H9 (cell line): ENCODE measurements around the gene ZNF407. TPM values are rescaled to one million over a fixed set of nuclear protein-coding genes. Genes with fewer than 3 reads are reported as not detected.

ENCODE experiments used
- DNase-seq: peaks from one replicate; pipeline ENCODE4 v3.0.0-alpha.2; 2017
- H2AFZ ChIP-seq: one replicate; pipeline ENCODE4 v1.6.1; 2013; ENCODE audit warnings: mild to moderate bottlenecking, low read length, control low read depth, moderate library complexity
- H2AK5ac ChIP-seq: 2 replicates; pipeline ENCODE4 v1.6.1; 2013; ENCODE audit warnings: low read length, control low read depth, mixed read lengths; ENCODE audit not compliant: insufficient read length
- H2BK120ac ChIP-seq: one replicate; pipeline ENCODE4 v1.6.1; 2013; ENCODE audit warnings: low read depth, mild to moderate bottlenecking, low read length, control low read depth, inconsistent platforms; ENCODE audit not compliant: poor library complexity, severe bottlenecking
- H2BK12ac ChIP-seq: 2 replicates; pipeline ENCODE4 v1.6.1; 2013; ENCODE audit warnings: low read length, control low read depth, mixed read lengths, low read depth; ENCODE audit not compliant: insufficient read length
- H2BK15ac ChIP-seq: 2 replicates; pipeline ENCODE4 v1.6.1; 2013; ENCODE audit warnings: low read depth, low read length, control low read depth
- H2BK20ac ChIP-seq: one replicate; pipeline ENCODE4 v1.6.1; 2013; ENCODE audit warnings: low read depth, mild to moderate bottlenecking, low read length, control low read depth, inconsistent platforms; ENCODE audit not compliant: poor library complexity, severe bottlenecking
- H2BK5ac ChIP-seq: 2 replicates; pipeline ENCODE4 v1.6.1; 2013; ENCODE audit warnings: low read length, control low read depth, mixed read lengths; ENCODE audit not compliant: insufficient read length
- H3K14ac ChIP-seq: 2 replicates; pipeline ENCODE4 v1.6.1; 2013; ENCODE audit warnings: low read length, control low read depth; ENCODE audit not compliant: insufficient read depth
- H3K18ac ChIP-seq: 2 replicates; pipeline ENCODE4 v1.6.1; 2013; ENCODE audit warnings: low read depth, mild to moderate bottlenecking, mixed read lengths, low read length, control low read depth; ENCODE audit not compliant: insufficient read length
- H3K23ac ChIP-seq: 2 replicates; pipeline ENCODE4 v1.6.1; 2013; ENCODE audit warnings: low read length, control low read depth, mixed read lengths, low read depth; ENCODE audit not compliant: insufficient read length
- H3K23me2 ChIP-seq: 2 replicates; pipeline ENCODE4 v1.6.1; 2013; ENCODE audit warnings: low read depth, mild to moderate bottlenecking, mixed read lengths, low read length, control low read depth; ENCODE audit not compliant: insufficient read length, poor library complexity, severe bottlenecking
- H3K27ac ChIP-seq: 2 replicates; pipeline ENCODE4 v1.5.1; 2013; ENCODE audit warnings: low read length, control low read depth, mixed read lengths, low read depth; ENCODE audit not compliant: insufficient read length
- H3K27me3 ChIP-seq: 2 replicates; pipeline ENCODE4 v1.6.1; 2013; ENCODE audit warnings: low read length, control low read depth, inconsistent platforms; ENCODE audit not compliant: insufficient read depth
- H3K4ac ChIP-seq: 2 replicates; pipeline ENCODE4 v1.6.1; 2013; ENCODE audit warnings: low read depth, mild to moderate bottlenecking, control low read depth, inconsistent platforms, low read length, moderate library complexity
- H3K4me1 ChIP-seq: 2 replicates; pipeline ENCODE4 v1.6.1; 2013; ENCODE audit warnings: low read length, control low read depth, inconsistent platforms; ENCODE audit not compliant: insufficient read depth
- H3K4me2 ChIP-seq: 2 replicates; pipeline ENCODE4 v1.6.1; 2013; ENCODE audit warnings: low read length, control low read depth, mixed read lengths; ENCODE audit not compliant: insufficient read length, insufficient read depth
- H3K56ac ChIP-seq: 2 replicates; pipeline ENCODE4 v1.6.1; 2013; ENCODE audit warnings: low read depth, mild to moderate bottlenecking, mixed read lengths, low read length, control low read depth; ENCODE audit not compliant: insufficient read length
- H3K79me1 ChIP-seq: 2 replicates; pipeline ENCODE4 v1.6.1; 2013; ENCODE audit warnings: low read depth, mild to moderate bottlenecking, moderate library complexity, low read length, control low read depth, inconsistent platforms; ENCODE audit not compliant: insufficient read depth, poor library complexity, severe bottlenecking
- H3K79me2 ChIP-seq: 2 replicates; pipeline ENCODE4 v1.6.1; 2013; ENCODE audit warnings: low read length, control low read depth, inconsistent platforms; ENCODE audit not compliant: insufficient read depth
- H3K9ac ChIP-seq: 2 replicates; pipeline ENCODE4 v1.6.1; 2013; ENCODE audit warnings: low read length, control low read depth, mixed read lengths; ENCODE audit not compliant: insufficient read length; ENCODE audit errors: extremely low read depth
- H3K9me3 ChIP-seq: one replicate; pipeline ENCODE4 v1.6.1; 2013; ENCODE audit warnings: low read depth, low read length, inconsistent platforms; ENCODE audit not compliant: control insufficient read depth
- H3T11ph ChIP-seq: one replicate; pipeline ENCODE4 v1.6.1; 2013; ENCODE audit warnings: mild to moderate bottlenecking, low read length, control low read depth, inconsistent platforms
- H4K20me1 ChIP-seq: one replicate; pipeline ENCODE4 v1.6.1; 2013; ENCODE audit not compliant: control insufficient read depth, insufficient read length, insufficient read depth
- H4K5ac ChIP-seq: 2 replicates; pipeline ENCODE4 v1.6.1; 2013; ENCODE audit warnings: low read depth, mild to moderate bottlenecking, mixed read lengths, low read length, control low read depth; ENCODE audit not compliant: insufficient read length
- H4K8ac ChIP-seq: replicated peaks from 2 replicates; pipeline ENCODE4 v1.6.1; 2013; ENCODE audit warnings: low read length, control low read depth, mixed read lengths, low read depth; ENCODE audit not compliant: insufficient read length
- H4K91ac ChIP-seq: 2 replicates; pipeline ENCODE4 v1.6.1; 2013; ENCODE audit warnings: low read depth, mild to moderate bottlenecking, moderate library complexity, mixed read lengths, low read length, control low read depth; ENCODE audit not compliant: insufficient read length
- H3K27ac Mint-ChIP-seq, 3 experiments: 2 replicates in 2 of 3; 3 replicates in 1 of 3; pipeline ENCODE4 v1.8.0; 2020 to 2021; ENCODE audit warnings: mixed read lengths in 3 of 3, mild to moderate bottlenecking in 1 of 3, moderate library complexity in 1 of 3
- H3K27me3 Mint-ChIP-seq: 2 replicates; pipeline ENCODE4 v1.8.0; 2021; ENCODE audit warnings: low read depth, mild to moderate bottlenecking, moderate library complexity, mixed read lengths
- H3K36me3 Mint-ChIP-seq, 3 experiments: 2 replicates in 2 of 3; 3 replicates in 1 of 3; pipeline ENCODE4 v1.8.0; 2020 to 2021; ENCODE audit warnings: low read depth in 3 of 3, mixed read lengths in 3 of 3; ENCODE audit not compliant: insufficient read depth in 1 of 3
- H3K4me1 Mint-ChIP-seq, 2 experiments: 2 replicates each; pipeline ENCODE4 v1.8.0; 2020; ENCODE audit warnings: mixed read lengths in 2 of 2
- H3K4me3 Mint-ChIP-seq, 2 experiments: 2 replicates in 1 of 2; 3 replicates in 1 of 2; pipeline ENCODE4 v1.8.0; 2020 to 2021; ENCODE audit warnings: mild to moderate bottlenecking in 2 of 2, mixed read lengths in 2 of 2, moderate library complexity in 1 of 2
- H3K9me3 Mint-ChIP-seq, 2 experiments: 2 replicates in 1 of 2; 3 replicates in 1 of 2; pipeline ENCODE4 v1.8.0; 2020; ENCODE audit warnings: mild to moderate bottlenecking in 2 of 2, mixed read lengths in 2 of 2, moderate library complexity in 1 of 2
- WGBS: extraction: QIAGEN DNeasy Blood & Tissue Kit; methylation state at CpG from one replicate; pipeline ENCODE4 v1.1.7; 2013; ENCODE audit warnings: missing lambda C conversion rate, low lambda C conversion rate, mixed read lengths; ENCODE audit not compliant: insufficient read length; ENCODE audit errors: extremely low coverage; 5-methylcytosine and 5-hydroxymethylcytosine counted together
- total RNA-seq: library from RNA; stranded (reverse); gene quantifications from 2 replicates; pipeline ENCODE4 v1.2.1, GENCODE V29; 2021
- TF ChIP-seq, protein P1 (sequence below): fragments of 200-600 bp; sonication (generic); conservative IDR thresholded peaks from 3 replicates; pipeline ENCODE4 v1.8.0; 2021; ENCODE audit warnings: antibody characterized with exemption, mild to moderate bottlenecking

Gene ZNF407
- total RNA-seq, 1 experiment from 2014 or later = 8.7 TPM

DNA sequence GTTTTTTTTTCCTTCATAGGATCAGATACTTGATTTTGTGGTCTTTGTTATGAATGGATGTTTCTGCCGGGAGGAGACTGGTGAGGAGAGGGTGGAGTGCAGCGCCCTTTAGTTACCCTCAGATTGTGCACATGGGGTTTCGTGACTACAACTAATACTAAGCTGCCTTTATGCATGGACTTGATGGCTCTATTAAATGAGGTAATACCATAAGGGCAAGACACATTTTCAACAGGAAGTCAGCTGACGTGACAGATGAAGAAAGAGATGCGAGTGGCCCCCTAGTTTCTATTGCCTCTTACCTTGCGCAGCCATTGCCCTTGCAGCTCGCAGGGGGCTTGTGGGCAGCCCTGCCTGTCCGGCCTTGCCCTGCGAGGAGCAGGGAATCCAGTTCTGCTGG is 24.4 kb downstream of the ZNF407 start:
- Histone ChIP-seq H2BK15ac (no peak overlapping the region), H3K9ac (no peak overlapping the region), H3K79me2 (no peaks in the 10 kb centered on the region; the same call in 1 of the 2 replicates), H3K9me3 (no peaks in the 10 kb centered on the region), H2BK12ac (no peak overlapping the region), H3K4me2 (no peak overlapping the region), H4K5ac (no peak overlapping the region), H3K4ac (no peak overlapping the region), H2AK5ac (no peak overlapping the region), H3K27ac (no peak overlapping the region), H3K23ac (no peak overlapping the region), H2BK5ac (no peak overlapping the region), H4K91ac (no peak overlapping the region), H3K27me3 (no peaks in the 10 kb centered on the region), H3T11ph (no peak overlapping the region), H3K18ac (no peak overlapping the region), H4K20me1 (no peaks in the 10 kb centered on the region), H3K79me1 (no peaks in the 10 kb centered on the region), H3K23me2 (no peaks in the 10 kb centered on the region), H2BK20ac (no peak overlapping the region), H3K14ac (no peak overlapping the region), H3K56ac (no peak overlapping the region), H4K8ac (no peak overlapping the region), H2AFZ (no peak overlapping the region), H3K4me1 (peaks cover 5% of the 10 kb centered on the region; the same call in 1 of the 2 replicates), H2BK120ac (no peak overlapping the region)
- TF ChIP-seq, protein P1, sequence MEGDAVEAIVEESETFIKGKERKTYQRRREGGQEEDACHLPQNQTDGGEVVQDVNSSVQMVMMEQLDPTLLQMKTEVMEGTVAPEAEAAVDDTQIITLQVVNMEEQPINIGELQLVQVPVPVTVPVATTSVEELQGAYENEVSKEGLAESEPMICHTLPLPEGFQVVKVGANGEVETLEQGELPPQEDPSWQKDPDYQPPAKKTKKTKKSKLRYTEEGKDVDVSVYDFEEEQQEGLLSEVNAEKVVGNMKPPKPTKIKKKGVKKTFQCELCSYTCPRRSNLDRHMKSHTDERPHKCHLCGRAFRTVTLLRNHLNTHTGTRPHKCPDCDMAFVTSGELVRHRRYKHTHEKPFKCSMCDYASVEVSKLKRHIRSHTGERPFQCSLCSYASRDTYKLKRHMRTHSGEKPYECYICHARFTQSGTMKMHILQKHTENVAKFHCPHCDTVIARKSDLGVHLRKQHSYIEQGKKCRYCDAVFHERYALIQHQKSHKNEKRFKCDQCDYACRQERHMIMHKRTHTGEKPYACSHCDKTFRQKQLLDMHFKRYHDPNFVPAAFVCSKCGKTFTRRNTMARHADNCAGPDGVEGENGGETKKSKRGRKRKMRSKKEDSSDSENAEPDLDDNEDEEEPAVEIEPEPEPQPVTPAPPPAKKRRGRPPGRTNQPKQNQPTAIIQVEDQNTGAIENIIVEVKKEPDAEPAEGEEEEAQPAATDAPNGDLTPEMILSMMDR = no peak
- Mint-ChIP-seq H3K27ac (no peak overlapping the region), H3K4me1 (peaks cover 0 to 4% of the 10 kb centered on the region in 2 experiments; a peak in 2 of 4 replicates), H3K9me3 (no peaks in the 10 kb centered on the region), H3K36me3 (no peaks in the 10 kb centered on the region), H3K27me3 (no peaks in the 10 kb centered on the region), H3K4me3 (no peak overlapping the region)
- WGBS = no CpG with 5 or more reads among the region's 9 CpGs
- no peak for DNase-seq
